Measurements from ENCODE around the gene DYRK1A. TPM values are rescaled to one million over a fixed set of nuclear protein-coding genes. Genes with fewer than 3 reads are reported as not detected.

Gene DYRK1A
- total RNA-seq, 1 experiment from 2014 or later = 49.3 TPM

DNA sequence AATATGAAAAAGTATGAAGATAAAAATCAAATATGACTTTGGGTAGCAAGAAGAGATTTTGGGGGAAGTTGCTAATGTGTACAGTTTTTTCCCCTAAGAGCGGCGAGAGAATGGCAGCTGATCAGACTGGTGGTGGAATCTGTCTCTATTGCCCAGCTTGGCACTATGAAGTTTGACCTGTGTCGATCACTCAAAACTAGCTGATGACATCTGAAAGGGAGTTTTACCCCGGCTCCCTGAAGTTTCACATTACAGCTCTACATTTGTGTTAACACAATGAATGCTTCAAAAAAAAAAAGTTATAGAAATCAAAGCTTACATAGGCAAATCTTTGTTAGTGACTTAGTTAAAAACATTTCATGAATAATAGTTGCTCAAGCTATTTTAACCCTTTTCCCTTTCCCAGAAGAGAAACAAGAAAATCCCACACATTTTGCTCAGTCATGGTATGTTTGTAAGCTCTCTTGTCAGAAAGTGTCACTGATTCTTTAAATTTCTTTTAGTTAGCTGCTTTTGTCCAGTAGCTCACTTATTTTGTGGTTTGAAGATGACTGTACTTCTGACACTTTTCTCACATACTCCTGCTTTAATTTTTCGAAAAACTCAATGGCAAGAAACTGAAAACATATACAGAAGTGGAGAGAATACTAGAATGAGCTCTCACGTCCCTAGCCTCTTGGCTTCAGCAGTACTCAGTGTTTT, 41.3 kb downstream of the DYRK1A start:
- Histone ChIP-seq H4K20me1 (ENCODE audit: insufficient read depth) (peaks cover 17% of the 10 kb centered on the region; the same call in 1 of the 2 replicates), H3K36me3 (ENCODE audit: control insufficient read depth in 1 of 2, insufficient read depth in 2 of 2, low read length in 2 of 2) (no peaks in the 10 kb centered on the region), H2AFZ (ENCODE audit: low read depth, low read length, poor library complexity, severe bottlenecking) (no peak overlapping the region), H3K27ac (ENCODE audit: low read depth, low read length) (no peak overlapping the region), H3K9ac (ENCODE audit: low read length) (no peak overlapping the region), H3K27me3 (ENCODE audit: insufficient read depth, low read length) (no peaks in the 10 kb centered on the region), H3K9me2 (ENCODE audit: insufficient read depth) (no peaks in the 10 kb centered on the region), H3K9me3 (ENCODE audit: control insufficient read depth in 1 of 2, insufficient read depth in 1 of 2, low read depth in 1 of 2, low read length in 2 of 2) (peaks cover 0 to 4% of the 10 kb centered on the region in 2 experiments; a peak in 2 of 4 replicates), H3K4me2 (ENCODE audit: low read length) (no peak overlapping the region), H3K79me2 (ENCODE audit: insufficient read depth, low read length) (peaks cover 99% of the 10 kb centered on the region), H3K4me1 (ENCODE audit: control insufficient read depth in 1 of 2, insufficient read depth in 2 of 2, low read length in 2 of 2) (peaks cover 0 to 4% of the 10 kb centered on the region in 2 experiments; a peak in 1 of 4 replicates), H3K4me3 (replicated peaks in 1 of 2; ENCODE audit: low read depth in 1 of 2, low read length in 2 of 2) (no peak overlapping the region)
- RAD21 ChIA-PET (ENCODE audit: low non-redundant PET in 1 of 2, low total read pairs in 2 of 2, uncharacterized antibody in 2 of 2, unreplicated experiment in 2 of 2) = no interaction called here
- intact Hi-C loops (cut with micrococcal nuclease) = no loop called here
- no peak for DNase-seq (ENCODE audit: low read depth, low spot score)
- POLR2A ChIA-PET = no interaction called here
- BruUV-seq (replicated peaks) = no TSS peak
- ATAC-seq = no peak
- TF ChIP-seq POLR2A (IDR thresholded peaks at IDR 0.05; ENCODE audit: borderline replicate concordance, extremely low read depth, insufficient read depth, insufficient read length) (no peak), TCF7L2 (IDR thresholded peaks at IDR 0.05; ENCODE audit: borderline replicate concordance, extremely low read depth, insufficient read depth, insufficient read length) (no peak), ZFX (IDR thresholded peaks at IDR 0.05) (no peak)
- CTCF ChIA-PET = no interaction called here

DNA sequence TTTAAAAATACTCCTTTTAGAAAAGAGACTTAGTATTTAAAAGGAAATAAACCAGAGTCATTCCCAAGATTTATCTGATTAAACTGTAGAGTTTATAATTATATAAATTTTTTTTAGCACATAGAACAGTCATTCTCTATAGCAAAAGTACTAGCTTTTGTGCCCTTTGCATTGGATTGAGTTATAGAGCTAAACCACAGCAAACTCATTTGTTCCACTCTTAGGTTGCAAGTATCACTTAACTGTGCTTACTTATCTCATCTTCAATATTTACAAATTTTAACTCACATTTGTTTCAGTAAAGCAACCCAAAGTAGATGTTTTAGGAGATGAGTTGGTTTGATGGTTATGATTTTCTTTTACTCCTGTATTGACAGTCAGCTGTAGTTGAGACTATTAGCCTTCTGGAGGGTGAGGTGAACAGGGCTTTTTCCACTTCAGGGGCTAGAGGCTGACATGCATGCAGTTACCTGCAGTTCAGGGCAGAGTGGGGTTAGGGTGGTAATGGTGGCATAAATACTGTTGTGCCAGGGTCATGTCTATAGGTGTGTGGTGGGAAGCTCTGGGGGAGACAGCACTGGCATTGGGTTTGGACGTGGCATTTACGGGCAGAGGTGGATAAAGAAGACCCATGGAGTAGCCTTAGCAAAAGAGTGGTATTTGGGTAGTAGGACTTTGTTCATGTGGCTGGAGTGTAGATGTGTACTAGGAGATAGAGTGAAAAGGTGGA, 42.1 kb downstream of the DYRK1A start:
- no peaks in the 10 kb centered on the region for H3K9me2 ChIP-seq (ENCODE audit: insufficient read depth)
- H3K4me1 ChIP-seq (ENCODE audit: control insufficient read depth in 1 of 2, insufficient read depth in 2 of 2, low read length in 2 of 2) = peaks cover 0 to 4% of the 10 kb centered on the region in 2 experiments; a peak in 1 of 4 replicates
- ATAC-seq = no peak
- DNase-seq (ENCODE audit: low read depth, low spot score) = no peak
- H3K36me3 ChIP-seq (ENCODE audit: control insufficient read depth in 1 of 2, insufficient read depth in 2 of 2, low read length in 2 of 2) = no peaks in the 10 kb centered on the region
- H3K27me3 ChIP-seq (ENCODE audit: insufficient read depth, low read length) = no peaks in the 10 kb centered on the region
- ChIA-PET CTCF (no interaction called here), RAD21 (ENCODE audit: low non-redundant PET in 1 of 2, low total read pairs in 2 of 2, uncharacterized antibody in 2 of 2, unreplicated experiment in 2 of 2) (interaction anchor here in 1 of 2 experiments (0.7 kb wide), 1 partner anchor 12 kb away, joined by 3 read pairs; no protein-coding TSS in a partner anchor), POLR2A (no interaction called here)
- no peaks in the 10 kb centered on the region for H3K9me3 ChIP-seq (ENCODE audit: control insufficient read depth in 1 of 2, insufficient read depth in 1 of 2, low read depth in 1 of 2, low read length in 2 of 2)
- no TSS peak for BruUV-seq (replicated peaks)
- H3K4me2 ChIP-seq (ENCODE audit: low read length) = no peak overlapping the region
- H3K9ac ChIP-seq (ENCODE audit: low read length) = no peak overlapping the region
- intact Hi-C loops (cut with micrococcal nuclease) = no loop called here
- no peak overlapping the region for H3K4me3 ChIP-seq (replicated peaks in 1 of 2; ENCODE audit: low read depth in 1 of 2, low read length in 2 of 2)
- peaks cover 99% of the 10 kb centered on the region for H3K79me2 ChIP-seq (ENCODE audit: insufficient read depth, low read length)
- H4K20me1 ChIP-seq (ENCODE audit: insufficient read depth) = peaks cover 18% of the 10 kb centered on the region; the same call in 1 of the 2 replicates
- H2AFZ ChIP-seq (ENCODE audit: low read depth, low read length, poor library complexity, severe bottlenecking) = no peak overlapping the region
- no peak overlapping the region for H3K27ac ChIP-seq (ENCODE audit: low read depth, low read length)
- TF ChIP-seq POLR2AphosphoS5 (IDR thresholded peaks at IDR 0.05; ENCODE audit: low read depth, low read length) (no peak), ZBTB33 (IDR thresholded peaks at IDR 0.05; ENCODE audit: extremely low read depth, insufficient replicate concordance, low read length) (no peak), EZH2 (IDR thresholded peaks at IDR 0.05) (no peak), SRF (IDR thresholded peaks at IDR 0.05; ENCODE audit: low read depth) (no peak)
- TF ChIP-seq, protein P1, sequence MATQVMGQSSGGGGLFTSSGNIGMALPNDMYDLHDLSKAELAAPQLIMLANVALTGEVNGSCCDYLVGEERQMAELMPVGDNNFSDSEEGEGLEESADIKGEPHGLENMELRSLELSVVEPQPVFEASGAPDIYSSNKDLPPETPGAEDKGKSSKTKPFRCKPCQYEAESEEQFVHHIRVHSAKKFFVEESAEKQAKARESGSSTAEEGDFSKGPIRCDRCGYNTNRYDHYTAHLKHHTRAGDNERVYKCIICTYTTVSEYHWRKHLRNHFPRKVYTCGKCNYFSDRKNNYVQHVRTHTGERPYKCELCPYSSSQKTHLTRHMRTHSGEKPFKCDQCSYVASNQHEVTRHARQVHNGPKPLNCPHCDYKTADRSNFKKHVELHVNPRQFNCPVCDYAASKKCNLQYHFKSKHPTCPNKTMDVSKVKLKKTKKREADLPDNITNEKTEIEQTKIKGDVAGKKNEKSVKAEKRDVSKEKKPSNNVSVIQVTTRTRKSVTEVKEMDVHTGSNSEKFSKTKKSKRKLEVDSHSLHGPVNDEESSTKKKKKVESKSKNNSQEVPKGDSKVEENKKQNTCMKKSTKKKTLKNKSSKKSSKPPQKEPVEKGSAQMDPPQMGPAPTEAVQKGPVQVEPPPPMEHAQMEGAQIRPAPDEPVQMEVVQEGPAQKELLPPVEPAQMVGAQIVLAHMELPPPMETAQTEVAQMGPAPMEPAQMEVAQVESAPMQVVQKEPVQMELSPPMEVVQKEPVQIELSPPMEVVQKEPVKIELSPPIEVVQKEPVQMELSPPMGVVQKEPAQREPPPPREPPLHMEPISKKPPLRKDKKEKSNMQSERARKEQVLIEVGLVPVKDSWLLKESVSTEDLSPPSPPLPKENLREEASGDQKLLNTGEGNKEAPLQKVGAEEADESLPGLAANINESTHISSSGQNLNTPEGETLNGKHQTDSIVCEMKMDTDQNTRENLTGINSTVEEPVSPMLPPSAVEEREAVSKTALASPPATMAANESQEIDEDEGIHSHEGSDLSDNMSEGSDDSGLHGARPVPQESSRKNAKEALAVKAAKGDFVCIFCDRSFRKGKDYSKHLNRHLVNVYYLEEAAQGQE (IDR thresholded peaks at IDR 0.05; ENCODE audit: low read depth) = no peak
- TF ChIP-seq, protein P2, sequence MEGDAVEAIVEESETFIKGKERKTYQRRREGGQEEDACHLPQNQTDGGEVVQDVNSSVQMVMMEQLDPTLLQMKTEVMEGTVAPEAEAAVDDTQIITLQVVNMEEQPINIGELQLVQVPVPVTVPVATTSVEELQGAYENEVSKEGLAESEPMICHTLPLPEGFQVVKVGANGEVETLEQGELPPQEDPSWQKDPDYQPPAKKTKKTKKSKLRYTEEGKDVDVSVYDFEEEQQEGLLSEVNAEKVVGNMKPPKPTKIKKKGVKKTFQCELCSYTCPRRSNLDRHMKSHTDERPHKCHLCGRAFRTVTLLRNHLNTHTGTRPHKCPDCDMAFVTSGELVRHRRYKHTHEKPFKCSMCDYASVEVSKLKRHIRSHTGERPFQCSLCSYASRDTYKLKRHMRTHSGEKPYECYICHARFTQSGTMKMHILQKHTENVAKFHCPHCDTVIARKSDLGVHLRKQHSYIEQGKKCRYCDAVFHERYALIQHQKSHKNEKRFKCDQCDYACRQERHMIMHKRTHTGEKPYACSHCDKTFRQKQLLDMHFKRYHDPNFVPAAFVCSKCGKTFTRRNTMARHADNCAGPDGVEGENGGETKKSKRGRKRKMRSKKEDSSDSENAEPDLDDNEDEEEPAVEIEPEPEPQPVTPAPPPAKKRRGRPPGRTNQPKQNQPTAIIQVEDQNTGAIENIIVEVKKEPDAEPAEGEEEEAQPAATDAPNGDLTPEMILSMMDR (IDR thresholded peaks at IDR 0.05 in 2 of 3, conservative IDR thresholded peaks at IDR 0.05 in 1 of 3; ENCODE audit: borderline replicate concordance in 1 of 3, insufficient read depth in 1 of 3, low read depth in 2 of 3, low read length in 2 of 3) = no peak
